ENCODE data around the gene LATS1. TPM values are rescaled to one million over a fixed set of nuclear protein-coding genes. Genes with fewer than 3 reads are reported as not detected.

Gene LATS1
- polyA plus RNA-seq, 1 donor from 2014 or later = 12.8 TPM

DNA sequence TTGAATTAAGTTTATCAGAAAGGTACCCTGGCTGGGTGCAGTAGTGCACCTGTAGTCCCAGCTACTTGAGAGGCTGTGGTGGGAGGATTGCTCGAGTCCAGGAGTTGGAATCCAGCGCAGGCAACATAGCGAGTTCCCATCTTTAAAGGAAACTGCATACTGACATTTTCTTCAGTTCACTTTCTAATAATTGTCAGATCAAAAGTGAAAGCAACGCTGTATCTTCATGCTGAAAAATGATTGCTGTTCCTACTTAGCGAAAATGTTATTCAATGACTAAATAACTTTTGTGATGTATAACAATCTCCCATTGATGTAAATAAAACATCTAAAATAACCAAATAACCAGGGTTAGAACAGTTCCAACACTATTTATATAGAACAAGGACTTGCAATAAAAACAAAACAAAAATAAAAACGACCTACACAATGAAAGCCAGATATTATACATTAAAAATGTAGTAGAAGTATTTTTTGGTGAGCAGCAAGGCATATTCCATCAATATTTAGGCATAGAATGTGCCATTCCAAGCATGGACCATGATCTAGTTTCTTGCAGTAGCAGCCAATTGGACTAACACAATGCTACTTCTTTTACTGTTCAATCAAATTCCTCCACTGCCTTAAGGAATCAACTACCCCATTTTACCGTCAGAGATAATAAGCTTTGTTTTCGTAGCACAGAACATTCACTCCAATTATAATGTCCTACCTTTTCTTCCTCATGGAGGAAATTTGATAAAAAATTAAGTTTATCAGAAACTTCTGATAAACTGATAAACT is 1.5 kb downstream of the LATS1 start:
- Histone ChIP-seq H3K4me3 (ENCODE audit: low read length) (peak overlapping the region; percentile 92), H2AFZ (ENCODE audit: low read depth, low read length) (no peak overlapping the region), H3K27me3 (ENCODE audit: insufficient read depth, low read depth, low read length) (no peaks in the 10 kb centered on the region), H3K9me3 (ENCODE audit: low read length) (no peaks in the 10 kb centered on the region), H3K79me2 (replicated peaks; ENCODE audit: insufficient read depth, low read length) (peaks cover 64% of the 10 kb centered on the region), H3F3A (ENCODE audit: insufficient read depth, low read length, poor library complexity, severe bottlenecking) (peaks cover 4% of the 10 kb centered on the region), H3K27ac (ENCODE audit: low read length) (peak overlapping the region; percentile 97), H3K9ac (ENCODE audit: low read length) (peak overlapping the region; percentile 99), H3K36me3 (ENCODE audit: insufficient read depth, low read length) (no peaks in the 10 kb centered on the region), H3K9me2 (ENCODE audit: insufficient read depth, low read length) (no peaks in the 10 kb centered on the region), H4K20me1 (ENCODE audit: insufficient read depth) (no peaks in the 10 kb centered on the region), H3K4me2 (ENCODE audit: low read length) (peak overlapping the region; percentile 59)
- TF ChIP-seq SMC3 (conservative IDR thresholded peaks at IDR 0.05; ENCODE audit: poor library complexity) (no peak), POLR2AphosphoS5 (IDR thresholded peaks at IDR 0.05) (no peak), RAD21 (conservative IDR thresholded peaks at IDR 0.05) (no peak), EZH2 (IDR thresholded peaks at IDR 0.05; ENCODE audit: borderline replicate concordance, insufficient read depth, low read length, poor library complexity, severe bottlenecking) (no peak), TAF1 (IDR thresholded peaks at IDR 0.05; ENCODE audit: low read depth) (no peak), EP300 (conservative IDR thresholded peaks at IDR 0.05; ENCODE audit: poor library complexity, severe bottlenecking) (no peak), MXI1 (conservative IDR thresholded peaks at IDR 0.05; ENCODE audit: poor library complexity, severe bottlenecking) (no peak)
- TF ChIP-seq, protein P1, sequence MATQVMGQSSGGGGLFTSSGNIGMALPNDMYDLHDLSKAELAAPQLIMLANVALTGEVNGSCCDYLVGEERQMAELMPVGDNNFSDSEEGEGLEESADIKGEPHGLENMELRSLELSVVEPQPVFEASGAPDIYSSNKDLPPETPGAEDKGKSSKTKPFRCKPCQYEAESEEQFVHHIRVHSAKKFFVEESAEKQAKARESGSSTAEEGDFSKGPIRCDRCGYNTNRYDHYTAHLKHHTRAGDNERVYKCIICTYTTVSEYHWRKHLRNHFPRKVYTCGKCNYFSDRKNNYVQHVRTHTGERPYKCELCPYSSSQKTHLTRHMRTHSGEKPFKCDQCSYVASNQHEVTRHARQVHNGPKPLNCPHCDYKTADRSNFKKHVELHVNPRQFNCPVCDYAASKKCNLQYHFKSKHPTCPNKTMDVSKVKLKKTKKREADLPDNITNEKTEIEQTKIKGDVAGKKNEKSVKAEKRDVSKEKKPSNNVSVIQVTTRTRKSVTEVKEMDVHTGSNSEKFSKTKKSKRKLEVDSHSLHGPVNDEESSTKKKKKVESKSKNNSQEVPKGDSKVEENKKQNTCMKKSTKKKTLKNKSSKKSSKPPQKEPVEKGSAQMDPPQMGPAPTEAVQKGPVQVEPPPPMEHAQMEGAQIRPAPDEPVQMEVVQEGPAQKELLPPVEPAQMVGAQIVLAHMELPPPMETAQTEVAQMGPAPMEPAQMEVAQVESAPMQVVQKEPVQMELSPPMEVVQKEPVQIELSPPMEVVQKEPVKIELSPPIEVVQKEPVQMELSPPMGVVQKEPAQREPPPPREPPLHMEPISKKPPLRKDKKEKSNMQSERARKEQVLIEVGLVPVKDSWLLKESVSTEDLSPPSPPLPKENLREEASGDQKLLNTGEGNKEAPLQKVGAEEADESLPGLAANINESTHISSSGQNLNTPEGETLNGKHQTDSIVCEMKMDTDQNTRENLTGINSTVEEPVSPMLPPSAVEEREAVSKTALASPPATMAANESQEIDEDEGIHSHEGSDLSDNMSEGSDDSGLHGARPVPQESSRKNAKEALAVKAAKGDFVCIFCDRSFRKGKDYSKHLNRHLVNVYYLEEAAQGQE (IDR thresholded peaks at IDR 0.05; ENCODE audit: borderline replicate concordance) = no peak
- TF ChIP-seq, protein P2, sequence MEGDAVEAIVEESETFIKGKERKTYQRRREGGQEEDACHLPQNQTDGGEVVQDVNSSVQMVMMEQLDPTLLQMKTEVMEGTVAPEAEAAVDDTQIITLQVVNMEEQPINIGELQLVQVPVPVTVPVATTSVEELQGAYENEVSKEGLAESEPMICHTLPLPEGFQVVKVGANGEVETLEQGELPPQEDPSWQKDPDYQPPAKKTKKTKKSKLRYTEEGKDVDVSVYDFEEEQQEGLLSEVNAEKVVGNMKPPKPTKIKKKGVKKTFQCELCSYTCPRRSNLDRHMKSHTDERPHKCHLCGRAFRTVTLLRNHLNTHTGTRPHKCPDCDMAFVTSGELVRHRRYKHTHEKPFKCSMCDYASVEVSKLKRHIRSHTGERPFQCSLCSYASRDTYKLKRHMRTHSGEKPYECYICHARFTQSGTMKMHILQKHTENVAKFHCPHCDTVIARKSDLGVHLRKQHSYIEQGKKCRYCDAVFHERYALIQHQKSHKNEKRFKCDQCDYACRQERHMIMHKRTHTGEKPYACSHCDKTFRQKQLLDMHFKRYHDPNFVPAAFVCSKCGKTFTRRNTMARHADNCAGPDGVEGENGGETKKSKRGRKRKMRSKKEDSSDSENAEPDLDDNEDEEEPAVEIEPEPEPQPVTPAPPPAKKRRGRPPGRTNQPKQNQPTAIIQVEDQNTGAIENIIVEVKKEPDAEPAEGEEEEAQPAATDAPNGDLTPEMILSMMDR (IDR thresholded peaks at IDR 0.05; ENCODE audit: poor library complexity, severe bottlenecking) = no peak

DNA sequence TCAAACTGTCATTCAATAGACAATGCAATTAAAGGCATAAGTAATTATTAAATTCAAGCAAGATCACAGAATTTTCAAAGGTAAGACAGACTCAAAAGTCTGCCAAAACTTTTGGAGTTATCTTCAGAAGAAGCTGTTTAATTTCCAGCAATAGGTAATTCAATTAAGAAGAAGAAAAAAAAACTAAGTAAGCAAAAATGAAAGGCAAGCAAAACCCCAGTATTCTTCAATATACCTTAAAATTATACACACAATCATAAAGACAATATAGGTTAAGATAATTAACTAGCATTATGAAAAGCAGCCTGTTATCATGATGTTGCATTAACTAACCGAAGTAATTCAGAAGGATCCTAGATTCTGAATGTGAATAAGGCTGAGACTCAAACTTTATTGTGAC is 3.5 kb downstream of the LATS1 start:
- H4K20me1 ChIP-seq (ENCODE audit: insufficient read depth) = no peaks in the 10 kb centered on the region
- no peaks in the 10 kb centered on the region for H3K36me3 ChIP-seq (ENCODE audit: insufficient read depth, low read length)
- no peaks in the 10 kb centered on the region for H3K9me3 ChIP-seq (ENCODE audit: low read length)
- H3F3A ChIP-seq (ENCODE audit: insufficient read depth, low read length, poor library complexity, severe bottlenecking) = peaks cover 4% of the 10 kb centered on the region
- no peaks in the 10 kb centered on the region for H3K9me2 ChIP-seq (ENCODE audit: insufficient read depth, low read length)
- H3K27me3 ChIP-seq (ENCODE audit: insufficient read depth, low read depth, low read length) = no peaks in the 10 kb centered on the region
- no peak overlapping the region for H3K9ac ChIP-seq (ENCODE audit: low read length)
- no peak for TF ChIP-seq EP300 (conservative IDR thresholded peaks at IDR 0.05; ENCODE audit: poor library complexity, severe bottlenecking)
- TF ChIP-seq, protein P1 (IDR thresholded peaks at IDR 0.05; ENCODE audit: borderline replicate concordance) = no peak
- peaks cover 80% of the 10 kb centered on the region for H3K79me2 ChIP-seq (replicated peaks; ENCODE audit: insufficient read depth, low read length)
- H3K27ac ChIP-seq (ENCODE audit: low read length) = no peak overlapping the region
- no peak overlapping the region for H2AFZ ChIP-seq (ENCODE audit: low read depth, low read length)
- H3K4me2 ChIP-seq (ENCODE audit: low read length) = no peak overlapping the region
- H3K4me3 ChIP-seq (ENCODE audit: low read length) = no peak overlapping the region

All from neural cell (in vitro differentiated cells).